ENCODE results near the gene GOLGA7B.

The GOLGA7B gene

DNA sequence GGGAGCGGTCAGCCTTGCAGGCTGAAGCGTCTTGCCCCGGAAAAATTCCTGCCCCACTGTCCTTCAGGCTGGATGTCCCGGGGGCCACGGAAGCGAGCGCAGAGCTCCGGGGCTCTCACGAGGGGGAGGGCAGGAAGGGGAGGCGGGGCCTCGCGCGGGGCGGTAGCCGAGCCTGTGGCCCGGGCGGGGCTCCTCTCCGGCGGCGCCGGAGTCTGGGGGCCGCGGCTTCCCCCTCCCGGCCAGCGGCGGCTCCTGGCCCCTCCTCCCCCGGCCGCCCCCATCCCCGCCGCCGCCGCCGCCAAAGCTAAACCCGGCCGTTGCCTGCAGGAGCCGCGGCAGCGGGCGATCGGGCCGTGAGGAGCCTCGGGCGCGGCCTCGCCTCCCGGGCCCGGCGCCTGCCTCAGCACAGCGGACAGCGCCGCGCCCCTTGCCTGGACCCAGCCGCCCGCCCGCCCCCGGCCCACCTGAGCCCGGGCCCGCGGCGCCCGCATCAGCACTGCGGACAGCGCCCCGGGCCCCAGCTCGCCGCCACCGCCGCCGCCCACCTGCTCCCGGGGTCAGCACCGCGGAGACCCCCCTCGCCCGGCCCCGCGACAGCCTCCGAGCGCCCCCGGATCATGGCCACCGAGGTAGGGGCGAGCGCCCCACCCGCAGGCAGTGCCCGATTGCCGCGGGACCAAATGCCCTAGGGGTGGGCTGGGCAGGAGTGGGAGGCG, at the start of gene GOLGA7B:
Gene GOLGA7B (plus strand): TSS at position 157 of the 716 bp plus-strand sequence. CDS start 461 bp downstream, at position 618.
- peak; percentile 14 for DNase-seq

DNA sequence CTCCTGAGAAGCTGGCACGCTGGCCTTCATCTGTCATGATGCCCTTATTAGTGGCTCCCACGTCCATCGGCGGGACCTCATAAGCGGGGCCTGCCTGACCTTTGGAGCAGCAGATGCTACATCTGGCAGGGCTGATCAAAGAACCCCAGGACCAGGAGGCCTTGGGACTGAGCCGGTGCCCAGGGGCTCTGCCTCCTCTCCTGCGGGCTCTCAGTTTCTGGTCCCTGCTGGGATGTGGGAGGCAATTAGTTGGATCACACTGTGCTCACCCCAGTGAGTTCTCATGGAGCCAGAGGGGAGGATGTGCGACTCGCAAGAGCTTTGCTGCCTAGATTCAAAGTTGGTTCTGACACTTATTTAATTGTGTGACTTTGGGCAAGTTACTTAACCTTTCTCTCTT, 49.2 kb upstream of the GOLGA7B start:
- no peak for DNase-seq

DNA sequence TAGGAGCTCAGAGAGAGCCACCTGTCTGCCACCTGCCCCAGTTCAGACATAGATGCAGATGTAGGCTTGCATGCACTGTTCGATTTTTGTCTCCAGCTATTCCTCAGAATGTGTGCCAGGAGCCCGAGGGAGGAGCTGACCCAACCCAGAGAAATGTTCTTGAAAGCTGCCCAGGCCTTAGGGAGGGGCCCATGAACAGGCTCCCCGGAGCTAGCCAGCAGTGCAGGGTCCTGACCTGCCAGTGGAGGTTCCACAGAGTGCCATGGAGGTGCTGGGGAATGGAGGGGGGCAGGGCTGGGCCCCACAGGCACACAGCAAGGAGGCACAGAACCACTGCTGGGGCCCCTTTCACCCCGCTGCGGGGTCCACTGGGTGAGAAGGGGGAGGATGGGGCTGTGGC, 48.2 kb upstream of the GOLGA7B start:
- DNase-seq = no peak

DNA sequence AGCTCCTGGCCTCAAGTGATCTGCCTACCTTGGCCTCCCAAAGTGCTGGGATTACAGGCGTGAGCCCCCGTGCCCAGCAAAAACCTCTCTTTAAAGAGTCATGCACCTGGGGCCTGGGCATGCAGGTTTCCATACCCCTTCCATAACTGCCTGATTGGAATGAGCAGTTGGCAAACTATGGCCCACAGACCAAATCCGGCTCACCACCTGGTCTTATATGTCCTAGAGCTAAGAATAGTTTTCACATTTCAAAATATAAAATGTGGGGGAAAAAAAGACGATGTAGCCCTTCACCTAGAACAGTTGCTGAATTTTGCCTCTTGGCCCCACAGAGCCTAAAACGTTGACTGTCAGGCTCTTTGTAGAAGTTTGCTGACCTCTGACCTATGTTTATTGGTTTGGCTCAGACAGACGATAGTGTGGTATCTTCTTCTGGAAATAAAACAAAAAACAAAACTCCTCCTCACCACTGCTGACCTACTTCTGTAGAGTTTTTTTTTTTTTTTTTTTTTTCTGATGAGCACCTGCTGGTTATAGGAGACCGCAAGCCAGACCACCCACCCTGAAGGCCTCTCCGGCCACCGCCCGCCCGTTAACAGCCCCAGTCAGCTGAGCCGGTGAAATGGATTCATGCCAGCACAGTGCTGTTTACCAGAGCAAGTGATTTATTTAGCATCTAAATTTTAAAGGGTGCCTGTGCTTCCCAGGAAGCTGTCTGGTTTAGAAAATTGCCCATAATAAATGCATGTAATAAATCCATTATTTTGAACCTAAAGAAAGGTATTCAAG, 44.4 kb upstream of the GOLGA7B start:
- no peak for DNase-seq

DNA sequence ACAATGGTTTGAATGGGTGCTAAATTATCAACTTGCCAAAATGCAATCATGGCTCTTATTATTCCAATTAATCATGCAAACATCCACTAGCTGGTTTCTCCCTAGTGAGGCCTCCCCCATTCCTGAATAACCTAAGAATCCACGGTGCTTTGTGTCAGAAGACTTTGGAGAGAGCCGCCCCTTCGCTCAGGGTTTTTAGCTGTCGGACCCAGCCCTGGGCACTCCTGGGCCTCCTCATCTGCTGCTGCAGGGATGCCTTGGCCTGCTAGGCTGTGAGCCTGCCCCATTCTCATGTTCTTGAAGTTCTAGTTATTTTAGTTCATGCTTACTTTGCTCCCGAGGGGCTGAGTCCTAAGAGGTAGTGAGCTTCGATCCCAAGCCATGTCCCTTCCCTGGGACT, 43.7 kb upstream of the GOLGA7B start:
- DNase-seq = no peak

DNA sequence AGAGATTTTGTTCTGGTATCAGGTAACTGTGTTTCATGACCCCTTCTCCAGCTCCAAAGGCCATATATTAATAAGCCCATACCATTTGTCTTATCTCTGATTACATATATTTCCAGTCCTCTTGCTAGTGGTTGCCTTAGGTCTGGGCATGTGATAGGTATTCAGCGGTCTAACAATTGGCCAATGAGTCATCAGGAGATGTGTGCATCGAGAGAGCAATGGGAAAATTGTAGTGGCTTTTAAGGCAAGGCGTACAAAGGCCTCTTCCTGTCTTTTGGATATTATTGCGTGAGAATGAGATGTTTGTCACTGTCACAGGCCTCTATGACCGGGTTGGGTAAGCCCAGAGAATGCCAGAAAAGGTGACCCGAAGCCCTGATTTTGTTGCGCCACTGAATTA, 39.2 kb upstream of the GOLGA7B start:
- no peak for DNase-seq

DNA sequence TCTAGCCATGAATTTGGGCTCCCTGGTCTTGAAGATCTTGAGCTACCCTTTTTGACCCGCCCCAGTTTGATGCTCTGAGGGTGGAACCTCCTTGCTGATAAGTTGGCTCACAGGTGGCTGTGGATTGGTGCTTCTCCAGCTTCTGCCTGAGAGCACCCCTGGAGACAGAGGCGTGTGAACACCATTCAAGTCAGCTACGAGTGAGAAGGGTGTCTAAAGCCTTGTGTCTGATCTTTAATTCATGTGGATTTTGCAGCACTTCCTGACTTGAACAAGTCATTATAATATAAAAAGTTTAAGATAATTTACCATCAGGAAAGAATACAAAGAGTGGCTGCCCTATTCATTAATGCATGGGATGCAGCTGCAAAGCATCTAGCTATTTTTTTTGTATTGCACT, 37.7 kb upstream of the GOLGA7B start:
- no peak for DNase-seq

DNA sequence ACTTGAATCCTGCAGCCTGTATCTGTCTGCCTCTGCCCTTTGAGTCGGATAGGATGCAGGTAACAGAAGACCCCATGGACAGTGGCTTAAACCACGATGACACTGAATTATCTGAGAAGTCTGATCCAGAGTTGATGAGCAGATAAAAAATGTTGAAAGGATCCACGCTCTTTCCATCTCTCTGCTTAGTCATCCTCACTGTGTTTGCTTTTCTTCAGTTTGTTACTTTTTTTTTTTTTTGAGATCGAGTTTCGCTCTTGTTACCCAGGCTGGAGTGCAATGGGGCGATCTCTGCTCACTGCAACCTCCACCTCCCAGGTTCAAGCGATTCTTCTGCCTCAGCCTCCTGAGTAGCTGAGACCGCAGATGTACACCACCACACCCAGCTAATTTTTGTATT, 36.9 kb upstream of the GOLGA7B start:
- DNase-seq = no peak

DNA sequence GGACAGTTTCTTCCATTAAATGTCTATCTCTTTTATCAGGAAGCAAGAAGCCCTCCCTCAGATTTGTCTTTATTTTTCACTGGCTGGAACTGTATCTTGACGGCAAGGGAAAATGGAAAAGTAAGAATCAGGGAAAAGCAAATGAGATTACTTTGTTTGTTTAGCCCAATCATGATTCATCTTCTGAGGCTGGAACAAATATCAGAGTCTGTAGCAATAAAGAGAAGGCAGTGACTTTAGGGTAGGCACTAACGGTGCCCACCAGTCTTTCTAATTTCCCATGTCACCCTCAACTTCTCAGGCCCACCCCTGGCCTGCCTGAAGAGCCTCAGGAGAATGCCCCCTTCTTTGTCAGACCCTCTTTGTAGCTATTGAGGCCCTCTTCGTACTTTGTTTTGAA, 36.3 kb upstream of the GOLGA7B start:
- no peak for DNase-seq

DNA sequence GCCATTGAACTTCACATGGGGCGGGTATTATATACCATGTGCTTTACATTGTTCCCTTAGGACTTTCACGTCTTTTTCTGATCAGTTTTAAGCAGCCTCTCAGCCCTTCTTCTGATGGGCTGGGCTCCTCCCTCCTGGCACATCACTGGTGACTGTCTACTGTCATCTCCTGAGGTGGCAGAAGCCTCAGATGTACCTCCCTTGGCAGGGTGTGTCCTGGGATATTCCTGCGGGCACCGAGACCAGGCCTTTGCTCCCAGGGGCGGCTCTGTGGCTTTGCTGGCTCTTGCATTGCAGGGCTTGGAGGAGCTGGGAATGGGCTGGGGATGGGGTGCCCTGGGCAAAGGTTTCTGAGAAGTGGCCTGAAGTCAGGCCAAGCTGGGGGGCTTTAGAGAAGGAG, 34.6 kb upstream of the GOLGA7B start:
- no peak for DNase-seq

DNA sequence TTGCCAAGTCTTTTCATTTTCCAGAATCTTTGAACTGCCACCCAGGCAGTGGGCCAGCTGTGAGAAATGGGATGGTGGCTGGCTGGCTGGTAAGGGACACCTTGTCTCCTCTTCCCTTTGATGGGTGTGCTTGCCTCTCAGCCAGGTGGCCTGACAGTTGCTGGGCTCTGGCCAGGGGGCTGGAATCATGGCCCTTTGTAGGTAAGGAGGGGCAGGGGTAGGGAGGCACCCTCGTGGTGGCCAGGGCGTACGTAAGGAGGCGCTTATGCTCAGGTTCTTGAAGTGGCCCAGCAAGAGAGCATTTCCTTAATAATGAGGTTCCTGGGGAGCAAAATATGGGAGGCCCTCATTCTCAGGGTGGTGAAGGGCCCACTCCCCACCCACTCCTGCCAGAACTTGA, 33.0 kb upstream of the GOLGA7B start:
- no peak for DNase-seq

DNA sequence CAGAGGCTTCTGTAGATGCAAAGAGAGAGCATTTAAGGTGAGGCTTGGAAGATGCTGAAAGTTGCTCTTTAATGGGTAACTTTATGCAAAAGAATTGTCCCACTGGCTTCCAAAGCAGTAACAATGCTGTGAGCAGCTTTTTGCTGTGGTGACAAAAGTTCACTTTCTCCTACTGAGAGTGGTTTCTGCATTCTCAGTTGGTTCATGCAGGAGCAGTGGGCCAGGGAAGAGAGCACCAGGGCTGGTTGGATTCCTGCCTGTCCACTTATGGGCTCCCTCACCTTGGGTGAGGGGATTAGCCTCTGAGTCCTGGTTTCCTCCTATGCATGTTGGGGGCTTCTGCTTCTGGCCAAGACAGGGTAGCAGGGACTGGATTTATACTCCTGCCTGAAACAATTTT, 31.1 kb upstream of the GOLGA7B start:
- DNase-seq = no peak

DNA sequence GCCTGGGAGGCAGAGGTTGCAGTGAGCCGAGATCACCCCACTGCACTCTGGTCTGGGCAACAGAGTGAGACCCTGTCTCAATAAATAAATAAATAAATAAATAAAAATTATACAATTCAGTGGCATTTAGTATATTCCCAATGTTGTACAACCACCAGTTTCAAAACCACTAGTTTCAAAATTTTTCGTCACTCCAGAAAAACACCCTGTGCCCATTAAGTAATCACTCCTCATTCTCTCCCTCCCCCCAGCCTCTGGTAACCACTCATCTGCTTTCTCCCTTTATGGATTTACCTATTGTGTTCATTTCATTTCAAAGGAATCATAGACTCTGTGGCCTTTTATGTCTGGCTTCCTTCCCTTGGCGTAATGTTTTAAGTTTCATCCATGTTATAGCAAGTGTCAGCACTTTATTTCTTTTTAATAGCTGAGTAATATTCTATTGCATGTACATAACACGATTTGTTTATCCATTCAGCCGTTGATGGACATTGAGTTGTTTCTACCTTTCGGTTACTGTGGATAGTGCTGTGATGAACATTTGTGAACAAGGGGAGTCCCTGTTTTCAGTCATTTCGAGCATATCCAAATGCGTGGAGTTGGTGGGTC, 29.4 kb upstream of the GOLGA7B start:
- DNase-seq = no peak

DNA sequence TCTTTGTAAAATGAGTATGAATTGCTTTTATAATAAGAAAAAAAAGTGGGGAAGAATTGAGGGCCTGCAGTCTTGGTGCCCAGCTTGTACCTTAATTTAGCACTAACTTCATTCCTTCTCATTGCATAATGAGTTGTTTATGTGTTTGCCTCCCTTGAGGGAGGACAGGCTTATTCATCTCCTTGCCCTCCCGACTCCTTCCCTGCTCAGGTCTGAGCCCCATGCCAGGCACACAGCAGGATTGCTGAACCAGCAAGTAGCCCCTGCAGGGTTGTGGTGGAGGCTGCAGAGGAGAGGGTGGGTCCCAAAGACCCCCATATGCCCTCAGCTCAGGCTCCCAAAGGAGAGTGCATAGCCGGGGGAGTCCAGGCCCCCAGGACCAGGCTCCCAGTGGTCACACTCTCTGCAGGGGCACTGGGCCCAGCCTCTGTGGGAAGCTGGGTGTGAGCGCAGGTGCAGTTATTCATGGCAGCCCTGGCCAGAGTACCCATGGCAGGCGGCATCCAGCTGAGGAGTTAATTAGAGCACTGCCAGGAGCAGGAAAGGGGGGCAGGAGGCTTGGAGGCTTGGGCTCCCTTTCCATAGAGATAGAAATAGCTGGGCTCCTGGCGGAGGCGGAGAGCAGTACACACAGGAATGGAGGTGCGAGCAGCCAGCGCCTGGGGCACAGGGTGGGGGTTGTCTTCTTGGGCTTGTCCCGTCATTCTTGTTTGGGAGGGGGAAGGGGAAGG, 28.2 kb upstream of the GOLGA7B start:
- DNase-seq = no peak

DNA sequence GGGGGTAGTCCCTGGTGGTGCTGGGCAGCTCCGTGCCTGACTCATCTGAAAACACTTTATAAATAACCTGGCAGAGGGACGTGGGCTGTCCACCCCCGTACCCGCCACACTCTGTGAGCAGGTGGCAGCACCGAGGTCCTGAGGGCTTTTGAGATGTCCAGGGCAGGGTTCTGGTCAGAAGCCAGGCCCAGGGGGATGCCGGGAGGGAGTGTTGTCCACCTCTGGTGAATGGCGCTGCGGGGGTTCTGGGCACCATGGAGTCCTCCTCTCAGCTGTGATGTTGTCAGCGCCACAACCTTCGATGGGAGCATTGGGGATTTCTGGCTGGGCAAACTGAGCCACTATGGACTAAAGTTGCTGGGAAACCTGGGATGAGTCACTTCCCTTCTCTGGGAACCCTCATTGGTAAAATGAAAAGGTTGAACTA, 27.4 kb upstream of the GOLGA7B start:
- DNase-seq = no peak

DNA sequence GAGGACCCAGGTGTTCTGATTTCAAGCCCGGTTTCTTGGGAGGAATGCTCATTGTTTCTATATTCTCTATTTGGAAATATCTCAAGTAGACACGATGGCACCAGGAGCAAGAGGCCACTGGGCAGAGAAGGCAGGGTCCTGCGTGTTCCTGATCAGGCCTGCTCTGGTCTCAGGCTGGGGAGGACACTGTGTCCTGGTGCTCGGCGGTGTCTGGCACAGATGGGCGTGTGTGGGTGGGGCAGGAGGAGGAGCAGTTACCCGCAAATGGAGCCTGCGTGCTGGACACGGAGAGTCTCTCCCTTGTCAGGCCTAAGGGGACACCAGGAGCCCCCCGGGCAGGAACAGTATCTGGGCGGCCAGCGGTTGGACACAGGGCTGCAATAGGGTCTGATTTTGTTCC, 25.9 kb upstream of the GOLGA7B start:
- DNase-seq = no peak

DNA sequence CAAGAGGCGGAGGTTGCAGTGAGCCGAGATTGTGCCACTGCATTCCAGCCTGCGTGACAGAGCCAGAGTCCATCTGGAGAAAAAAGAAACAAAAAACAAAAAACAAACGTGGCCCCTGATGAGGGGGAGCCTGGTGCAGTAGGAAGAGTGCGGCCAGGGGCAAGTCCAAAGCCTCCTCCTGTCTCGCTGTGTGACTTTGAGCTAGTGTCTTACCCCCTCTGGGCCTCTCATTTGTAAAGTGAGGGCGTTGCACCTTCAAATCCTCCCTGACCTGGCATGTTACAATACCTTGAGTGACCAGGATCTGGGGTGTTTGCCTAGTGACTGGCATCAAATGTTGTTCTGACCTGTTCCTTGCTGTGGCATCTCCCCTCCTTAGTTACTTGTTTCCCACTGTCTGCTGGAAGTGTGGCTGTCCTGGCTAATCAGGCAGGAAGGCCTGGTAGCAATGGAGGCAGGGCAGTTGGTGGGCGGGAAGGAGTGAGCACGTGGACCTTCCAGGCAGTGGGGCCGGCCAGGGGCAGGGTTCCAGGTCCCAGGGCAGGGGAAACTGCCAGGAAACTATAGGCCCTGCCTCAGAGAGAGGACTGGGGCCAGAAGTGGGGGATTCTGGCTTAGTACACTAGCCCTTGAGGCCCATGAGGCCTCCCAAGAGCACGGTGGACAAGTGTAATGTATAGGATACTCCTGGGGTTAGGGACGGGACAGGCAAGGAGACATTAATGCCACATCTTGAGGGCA, 24.5 kb upstream of the GOLGA7B start:
- no peak for DNase-seq

DNA sequence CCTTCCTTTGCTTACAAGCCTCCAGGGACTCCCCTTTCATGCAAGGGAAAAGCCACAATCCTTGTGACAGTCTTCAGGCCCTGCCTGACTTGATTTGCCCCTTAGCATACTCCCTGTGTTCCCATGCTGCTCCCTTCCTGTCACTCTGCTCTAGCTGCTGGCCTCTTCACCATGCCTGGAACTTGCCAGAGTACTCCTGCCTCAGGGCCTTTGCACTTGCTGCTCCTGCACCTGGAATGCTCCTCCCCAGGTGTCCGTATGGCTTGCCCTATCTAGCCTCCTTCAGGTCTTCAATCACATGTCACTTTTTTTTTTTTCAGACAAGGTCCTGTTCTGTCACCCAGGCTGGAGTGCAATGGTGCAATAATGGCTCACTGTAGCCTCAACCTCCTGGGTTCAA, 22.8 kb upstream of the GOLGA7B start:
- DNase-seq = no peak

DNA sequence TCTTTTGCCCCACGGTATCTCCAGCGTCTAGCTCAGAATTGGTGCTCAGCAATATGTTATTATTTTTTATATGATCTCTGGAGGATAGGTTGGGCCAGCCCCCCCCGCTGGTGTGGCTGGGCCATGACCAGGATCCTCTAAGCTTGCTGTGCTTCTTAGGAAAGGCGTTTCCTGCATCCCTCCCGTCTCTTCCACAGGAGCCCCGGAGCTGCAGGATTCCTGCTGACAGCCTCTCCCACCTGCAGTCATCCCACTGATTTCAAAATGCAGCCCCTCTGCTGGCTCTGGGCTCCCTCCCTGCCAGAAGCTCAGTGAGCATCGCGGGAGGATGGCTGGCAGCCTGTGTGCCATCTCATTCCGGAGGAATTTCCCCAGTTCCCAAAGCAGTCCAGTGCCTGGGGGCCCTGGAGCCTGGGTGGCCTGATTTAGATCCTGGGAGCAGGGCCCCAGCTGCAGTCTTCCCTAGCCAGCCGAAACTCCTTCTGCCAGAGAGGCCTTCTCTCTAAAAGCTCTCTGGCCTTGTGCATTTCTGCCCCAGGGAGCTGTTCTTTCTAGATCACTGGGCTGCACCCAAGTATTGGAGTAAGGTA, 21.8 kb upstream of the GOLGA7B start:
- no peak for DNase-seq

DNA sequence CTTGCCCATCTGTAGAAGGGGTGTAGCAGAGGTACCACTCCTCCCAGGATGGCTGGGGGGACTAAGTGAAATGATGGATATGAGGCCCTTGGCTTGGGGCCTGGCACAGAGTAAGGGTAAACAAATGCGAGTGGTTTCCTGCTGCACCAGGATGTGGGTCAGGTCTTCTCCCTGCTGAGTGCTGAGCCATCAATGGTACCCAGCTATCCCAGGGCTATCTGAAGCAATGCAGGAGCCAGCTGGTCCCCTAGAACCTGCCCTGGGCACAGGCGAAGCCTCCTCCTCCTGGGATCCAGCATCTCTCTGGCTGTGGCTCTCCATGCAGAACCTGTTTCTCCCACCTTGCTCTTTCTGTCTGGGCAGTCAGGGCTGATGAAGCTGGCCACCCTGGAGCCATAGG, 20.9 kb upstream of the GOLGA7B start:
- DNase-seq = no peak

DNA sequence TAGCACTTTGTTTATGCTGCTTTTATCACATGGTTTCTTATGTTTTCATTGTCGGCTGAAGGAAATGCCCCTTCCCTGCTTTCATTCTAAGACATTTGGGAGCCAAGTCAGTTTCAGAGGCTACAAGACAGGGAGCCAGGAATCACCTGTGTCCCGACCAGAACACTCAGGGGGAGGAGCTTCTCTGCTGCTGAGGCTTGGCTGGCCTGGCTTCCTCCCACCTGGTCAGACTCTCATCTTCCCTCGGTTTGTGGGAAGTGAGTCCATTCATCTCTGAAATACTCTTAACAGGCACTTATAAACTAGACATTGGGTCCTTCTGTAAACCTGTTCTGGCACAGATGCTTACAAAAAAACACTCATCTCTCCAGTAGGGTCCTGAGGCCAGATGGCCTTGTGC, 19.6 kb upstream of the GOLGA7B start:
- DNase-seq = no peak

DNA sequence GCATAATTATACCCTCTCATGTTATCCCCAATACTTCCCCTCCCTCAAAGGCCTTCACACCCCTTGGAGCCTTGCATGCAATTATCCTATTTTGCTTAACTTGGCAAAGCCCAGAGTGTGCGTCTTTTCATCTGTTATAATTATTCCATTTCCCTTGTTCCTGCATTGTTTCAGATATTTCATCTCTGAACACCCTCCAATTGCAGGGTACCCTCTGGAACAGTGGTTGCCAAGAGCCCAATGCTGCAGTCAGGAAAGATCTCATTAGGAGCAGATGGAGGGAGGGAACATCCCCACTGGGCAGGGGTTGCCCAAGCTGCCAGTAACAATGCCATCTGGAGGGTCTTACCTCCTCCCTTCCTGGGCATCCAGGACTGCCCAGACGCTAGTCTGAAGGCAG, 18.4 kb upstream of the GOLGA7B start:
- no peak for DNase-seq
